Fibroblast of pulmonary artery (primary cell): Measurements from ENCODE around the gene PRKACA.
A peak's percentile ranks its signal among the peaks of the same experiment; 100 is the strongest.

ENCODE experiments used
- DNase-seq: peaks from one replicate; pipeline ENCODE4 v3.0.0-alpha.2; 2010; ENCODE audit warnings: low read depth
- H3K4me3 ChIP-seq: replicated peaks from 2 replicates; pipeline ENCODE4 v1.5.1; 2011; ENCODE audit warnings: low read depth, mild to moderate bottlenecking, control low read depth, low read length, moderate library complexity
- TF ChIP-seq, protein P1 (sequence below): IDR thresholded peaks from 2 replicates; pipeline ENCODE4 v1.5.1; 2011; ENCODE audit warnings: mild to moderate bottlenecking, control low read depth, low read length, inconsistent platforms; ENCODE audit errors: missing control alignments

PRKACA gene

DNA sequence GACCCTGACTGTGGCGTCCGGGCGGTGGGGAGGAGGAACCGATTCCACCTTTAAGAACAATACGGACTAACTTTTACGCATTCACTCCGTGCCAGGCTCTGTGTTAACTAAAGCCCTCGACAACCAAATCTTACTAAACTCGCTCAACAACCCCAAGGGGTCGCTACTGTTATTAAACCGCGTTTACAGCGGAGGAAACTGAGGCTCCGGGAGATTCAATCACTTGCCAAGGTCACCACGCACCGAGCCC lies 28.2 kb downstream of the PRKACA start:
- TF ChIP-seq, protein P1, sequence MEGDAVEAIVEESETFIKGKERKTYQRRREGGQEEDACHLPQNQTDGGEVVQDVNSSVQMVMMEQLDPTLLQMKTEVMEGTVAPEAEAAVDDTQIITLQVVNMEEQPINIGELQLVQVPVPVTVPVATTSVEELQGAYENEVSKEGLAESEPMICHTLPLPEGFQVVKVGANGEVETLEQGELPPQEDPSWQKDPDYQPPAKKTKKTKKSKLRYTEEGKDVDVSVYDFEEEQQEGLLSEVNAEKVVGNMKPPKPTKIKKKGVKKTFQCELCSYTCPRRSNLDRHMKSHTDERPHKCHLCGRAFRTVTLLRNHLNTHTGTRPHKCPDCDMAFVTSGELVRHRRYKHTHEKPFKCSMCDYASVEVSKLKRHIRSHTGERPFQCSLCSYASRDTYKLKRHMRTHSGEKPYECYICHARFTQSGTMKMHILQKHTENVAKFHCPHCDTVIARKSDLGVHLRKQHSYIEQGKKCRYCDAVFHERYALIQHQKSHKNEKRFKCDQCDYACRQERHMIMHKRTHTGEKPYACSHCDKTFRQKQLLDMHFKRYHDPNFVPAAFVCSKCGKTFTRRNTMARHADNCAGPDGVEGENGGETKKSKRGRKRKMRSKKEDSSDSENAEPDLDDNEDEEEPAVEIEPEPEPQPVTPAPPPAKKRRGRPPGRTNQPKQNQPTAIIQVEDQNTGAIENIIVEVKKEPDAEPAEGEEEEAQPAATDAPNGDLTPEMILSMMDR, result no peak
- peak overlapping the region; percentile 75 for H3K4me3 ChIP-seq
- peak; percentile 43 for DNase-seq

DNA sequence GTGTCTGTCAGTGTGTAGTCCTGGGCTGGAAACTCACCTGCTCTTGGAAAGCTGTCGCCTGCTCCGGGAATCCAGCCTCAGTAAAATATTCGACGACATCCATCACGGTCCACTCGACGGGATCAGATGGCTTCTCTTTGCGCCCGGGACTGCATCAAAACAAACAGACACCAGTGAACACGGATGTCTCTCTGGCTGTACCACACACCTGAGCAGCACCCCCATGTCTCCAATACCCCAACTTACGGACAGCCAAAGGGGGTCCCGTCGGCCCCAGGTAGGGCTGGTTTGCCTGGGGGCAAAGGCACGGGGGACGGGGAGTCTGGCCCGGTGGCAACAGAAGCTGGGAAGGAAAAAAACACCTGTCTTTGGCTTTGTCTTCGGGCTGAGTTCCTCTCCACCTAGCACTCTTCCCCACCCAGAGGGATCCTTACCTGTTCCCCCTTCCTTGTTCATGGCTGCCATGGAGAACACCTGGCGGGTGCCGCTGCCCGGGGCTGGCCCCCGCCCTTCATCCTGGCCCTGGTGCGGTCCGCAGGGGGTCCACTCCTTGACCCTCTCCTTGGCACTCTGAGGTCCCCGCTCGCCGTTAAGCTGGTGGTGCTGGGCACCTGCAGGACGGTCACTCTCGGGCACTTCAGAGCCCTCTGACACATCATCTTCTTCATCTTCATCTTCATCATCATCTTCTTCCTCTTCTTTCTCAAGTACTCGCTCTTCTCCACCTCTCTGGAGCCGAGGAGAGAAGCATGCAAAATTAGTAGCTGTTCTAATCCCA lies 28.7 kb downstream of the PRKACA start:
- TF ChIP-seq, protein P1, result no peak
- peak overlapping the region; percentile 75 for H3K4me3 ChIP-seq
- no peak for DNase-seq

DNA sequence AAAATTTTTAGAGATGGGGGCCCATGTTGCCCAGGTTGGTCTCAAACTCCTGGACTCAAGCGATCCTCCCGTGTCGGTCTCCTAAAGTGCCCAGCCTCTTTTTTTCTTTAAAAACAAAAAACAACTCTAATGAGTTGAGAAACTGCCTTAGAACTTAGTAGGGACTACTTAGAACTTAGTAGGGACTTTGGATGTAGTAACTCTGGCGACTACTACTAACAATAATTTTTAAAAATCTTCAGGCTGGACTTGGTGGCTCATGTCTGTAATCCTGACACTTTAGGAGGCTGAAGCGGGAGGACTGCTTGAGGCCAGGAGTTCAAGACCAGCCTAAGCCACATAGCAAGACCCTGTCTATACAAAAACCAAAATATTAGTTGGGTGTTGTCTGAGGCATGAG lies 31.5 kb downstream of the PRKACA start:
- H3K4me3 ChIP-seq, result no peak overlapping the region
- no peak for DNase-seq
- TF ChIP-seq, protein P1, result no peak

DNA sequence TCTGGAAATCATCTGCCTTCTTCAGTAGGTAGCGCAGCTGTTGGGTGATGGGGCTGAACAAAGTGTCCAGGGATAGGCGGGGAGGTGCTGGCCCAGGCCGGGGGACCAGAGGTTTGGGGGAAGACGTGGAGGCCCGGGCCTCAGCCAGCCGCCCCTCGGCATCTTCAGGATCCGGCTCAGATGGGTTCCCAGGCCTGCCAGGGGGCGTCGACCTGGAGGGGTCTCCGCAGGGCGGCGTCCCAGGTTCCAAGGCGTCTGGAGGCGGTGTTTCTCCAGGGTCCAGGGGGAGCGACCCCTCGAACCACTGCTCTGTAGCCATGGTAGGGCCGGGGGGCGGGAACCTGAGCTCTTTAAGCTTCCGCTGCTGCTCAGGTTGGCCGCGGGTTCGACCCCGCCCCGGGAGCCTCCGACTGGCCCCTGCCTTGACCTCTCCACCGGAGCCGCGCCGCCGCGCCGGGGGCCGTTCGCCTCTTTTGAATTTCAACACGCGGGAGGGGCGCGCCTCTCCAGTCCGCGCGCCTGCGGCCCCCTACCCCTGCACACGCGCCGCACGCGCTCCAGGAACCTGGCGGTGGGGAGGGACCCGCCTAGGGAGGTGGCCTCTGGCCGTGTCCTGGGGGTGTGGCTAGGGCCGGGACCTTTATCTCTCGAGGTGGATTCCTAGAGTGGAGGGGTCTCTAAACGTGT lies 32.1 kb downstream of the PRKACA start, which contains the start of gene C19orf67:
TSS of gene C19orf67 (minus strand) at position 475 of the 687 bp plus-strand sequence. CDS start at position 319, 156 bp downstream.
- TF ChIP-seq, protein P1, result no peak
- DNase-seq, result no peak
- H3K4me3 ChIP-seq, result no peak within 1 kb of the TSS

DNA sequence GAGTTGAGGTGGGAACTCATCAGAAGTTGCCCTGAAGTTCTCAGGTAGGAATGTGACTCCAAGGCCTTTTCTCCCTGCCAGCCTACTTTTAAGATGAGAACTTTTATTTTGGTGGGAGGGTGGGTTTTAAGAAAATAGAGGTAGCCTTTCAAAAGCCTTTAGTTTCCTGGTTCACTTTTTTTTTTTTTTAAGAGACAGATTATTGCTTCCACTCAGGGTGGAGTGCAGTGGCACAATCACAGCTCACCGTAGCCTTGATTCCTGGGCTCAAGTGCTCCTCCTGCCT lies 34.9 kb downstream of the PRKACA start:
- no peak overlapping the region for H3K4me3 ChIP-seq
- no peak for DNase-seq
- TF ChIP-seq, protein P1, result no peak

DNA sequence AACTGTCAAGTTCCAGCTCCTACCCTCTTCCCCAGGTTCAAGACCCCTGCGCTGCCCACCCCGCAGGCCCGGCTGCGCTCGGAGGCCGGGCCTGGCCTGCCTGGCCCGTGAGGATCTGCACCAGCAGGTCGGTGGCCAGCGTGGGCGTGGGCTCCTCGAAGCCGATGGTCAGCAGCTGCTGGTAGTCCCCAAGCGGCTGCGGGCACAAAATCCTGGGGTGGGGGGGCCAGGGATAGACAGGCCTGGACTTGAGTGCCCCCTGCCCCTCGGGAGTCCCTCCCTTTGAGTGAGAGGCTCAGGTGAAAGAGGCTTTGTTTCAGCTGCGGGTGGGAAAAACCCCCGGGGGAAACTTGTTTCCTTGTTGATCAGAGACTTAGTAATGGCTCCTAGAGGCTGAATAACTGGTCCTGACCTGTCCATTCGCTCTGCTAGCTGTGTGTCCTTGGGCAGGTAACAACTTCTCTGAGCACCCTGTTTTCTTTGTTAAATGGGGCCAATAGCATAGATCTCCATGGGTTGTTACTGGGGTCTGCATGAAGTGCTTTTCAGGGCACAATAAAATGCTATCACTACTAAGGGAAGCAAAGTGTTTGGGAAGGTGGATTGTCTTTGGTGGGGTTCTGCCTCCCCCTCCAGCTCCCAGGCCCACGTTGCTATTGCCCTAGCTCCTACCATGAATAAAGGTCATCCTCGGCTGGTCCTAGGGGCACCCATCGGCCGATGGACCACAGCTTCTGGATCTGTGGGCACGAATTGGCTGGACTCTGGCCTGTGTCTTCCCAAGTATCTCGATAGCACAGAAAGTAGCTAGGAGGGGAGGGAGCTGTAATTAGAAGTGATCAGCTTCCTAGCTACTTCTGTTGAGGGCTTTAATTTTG lies 35.5 kb downstream of the PRKACA start:
- TF ChIP-seq, protein P1, result no peak
- no peak for DNase-seq
- H3K4me3 ChIP-seq, result peak overlapping the region; percentile 81
